Amygdala (tissue), 56 donors: ENCODE measurements around the gene KIAA0753.
A peak's percentile ranks its signal among the peaks of the same experiment; 100 is the strongest.

Experiments used
- DNase-seq, 56 donors: peaks; one replicate each; lab custom pipeline; 2025; lab: John Stamatoyannopoulos, UW

The KIAA0753 gene

GRCh38 chr17:6640536-6641246 lies at the start of gene KIAA0753, which contains the start of gene TXNDC17:
TSS of gene KIAA0753 (minus strand) at chr17:6640711. CDS start at chr17:6635103, 5,608 bp downstream.
TSS of gene TXNDC17 (plus strand) at chr17:6641060. CDS start at chr17:6641083, 23 bp downstream.
- peak; percentile 28 to 94 (median 83) for DNase-seq

- DNase-seq = no peak
Observed at GRCh38 chr17:6688944-6689343, 48.4 kb upstream of the KIAA0753 start.

- DNase-seq = no peak
Observed at GRCh38 chr17:6686026-6686425, 45.5 kb upstream of the KIAA0753 start.

- DNase-seq = no peak
Observed at GRCh38 chr17:6684881-6685767, 44.6 kb upstream of the KIAA0753 start.

GRCh38 chr17:6684460-6684783 lies 43.9 kb upstream of the KIAA0753 start:
- DNase-seq = no peak

- no peak for DNase-seq
Observed at GRCh38 chr17:6683730-6684459, 43.4 kb upstream of the KIAA0753 start.

- no peak for DNase-seq
Observed at GRCh38 chr17:6683081-6683684, 42.7 kb upstream of the KIAA0753 start.

GRCh38 chr17:6682339-6682738 lies 41.8 kb upstream of the KIAA0753 start:
- DNase-seq = no peak

- no peak for DNase-seq
Observed at GRCh38 chr17:6681671-6682070, 41.2 kb upstream of the KIAA0753 start.

GRCh38 chr17:6681176-6681575 lies 40.7 kb upstream of the KIAA0753 start:
- no peak for DNase-seq

GRCh38 chr17:6679241-6679640 lies 38.7 kb upstream of the KIAA0753 start:
- DNase-seq = no peak

- DNase-seq = no peak
Observed at GRCh38 chr17:6677946-6678345, 37.4 kb upstream of the KIAA0753 start.

GRCh38 chr17:6677158-6677831 lies 36.8 kb upstream of the KIAA0753 start:
- no peak for DNase-seq

- no peak for DNase-seq
Observed at GRCh38 chr17:6676802-6677157, 36.3 kb upstream of the KIAA0753 start.

- no peak for DNase-seq
Observed at GRCh38 chr17:6675201-6675825, 34.8 kb upstream of the KIAA0753 start.

GRCh38 chr17:6674586-6674985 lies 34.1 kb upstream of the KIAA0753 start:
- DNase-seq = no peak

- DNase-seq = no peak
Observed at GRCh38 chr17:6671431-6671830, 30.9 kb upstream of the KIAA0753 start.

GRCh38 chr17:6670999-6671398 lies 30.5 kb upstream of the KIAA0753 start:
- DNase-seq = no peak

- DNase-seq = no peak
Observed at GRCh38 chr17:6670571-6670970, 30.1 kb upstream of the KIAA0753 start.
